HEK293 (cell line): Measurements from ENCODE around the gene NFIX.

Experiments
- INSM2 ChIP-seq: fragments of 450-650 bp; formaldehyde crosslinking; IDR thresholded peaks from 2 replicates; pipeline ENCODE4 v1.5.1; 2016; ENCODE audit warnings: missing biosample characterization, missing genetic modification characterization
- PATZ1 ChIP-seq: fragments of 450-650 bp; formaldehyde crosslinking; IDR thresholded peaks from 2 replicates; pipeline ENCODE4 v1.5.1; 2016; ENCODE audit warnings: missing biosample characterization, missing genetic modification characterization
- TCF7L2 ChIP-seq: IDR thresholded peaks from 2 replicates; pipeline ENCODE4 v1.6.1; 2011; ENCODE audit warnings: low read depth, mild to moderate bottlenecking, inconsistent platforms, low read length, moderate library complexity, borderline replicate concordance
- YY1 ChIP-seq: fragments of 450-650 bp; formaldehyde crosslinking; IDR thresholded peaks from 2 replicates; pipeline ENCODE4 v1.5.1; 2018; ENCODE audit warnings: missing biosample characterization, missing genetic modification characterization
- YY2 ChIP-seq: fragments of 450-650 bp; formaldehyde crosslinking; IDR thresholded peaks from 2 replicates; pipeline ENCODE4 v1.5.1; 2016; ENCODE audit warnings: missing biosample characterization, missing genetic modification characterization
- ZBTB48 ChIP-seq: fragments of 450-650 bp; formaldehyde crosslinking; IDR thresholded peaks from 2 replicates; pipeline ENCODE4 v1.5.1; 2016; ENCODE audit warnings: missing biosample characterization, missing genetic modification characterization
- ZEB2 ChIP-seq: fragments of 450-650 bp; formaldehyde crosslinking; IDR thresholded peaks from 2 replicates; pipeline ENCODE4 v1.5.1; 2016; ENCODE audit warnings: missing biosample characterization, missing genetic modification characterization
- ZFHX2 ChIP-seq: fragments of 450-650 bp; formaldehyde crosslinking; conservative IDR thresholded peaks from 2 replicates; pipeline ENCODE4 v1.5.1; 2016; ENCODE audit warnings: missing biosample characterization, missing genetic modification characterization
- ZFP41 ChIP-seq: fragments of 450-650 bp; formaldehyde crosslinking; IDR thresholded peaks from 2 replicates; pipeline ENCODE4 v1.5.1; 2016; ENCODE audit warnings: missing biosample characterization, missing genetic modification characterization, borderline replicate concordance
- ZNF114 ChIP-seq: fragments of 450-650 bp; formaldehyde crosslinking; IDR thresholded peaks from 2 replicates; pipeline ENCODE4 v1.5.0; 2017; ENCODE audit warnings: missing biosample characterization, missing genetic modification characterization
- ZNF174 ChIP-seq: fragments of 450-650 bp; formaldehyde crosslinking; IDR thresholded peaks from 2 replicates; pipeline ENCODE4 v1.5.0; 2017; ENCODE audit warnings: missing biosample characterization, mild to moderate bottlenecking, missing genetic modification characterization
- ZNF175 ChIP-seq: fragments of 450-650 bp; formaldehyde crosslinking; IDR thresholded peaks from 2 replicates; pipeline ENCODE4 v1.5.1; 2016; ENCODE audit warnings: missing biosample characterization, missing genetic modification characterization
- ZNF19 ChIP-seq: fragments of 450-650 bp; formaldehyde crosslinking; IDR thresholded peaks from 2 replicates; pipeline ENCODE4; 2016; ENCODE audit warnings: missing biosample characterization, missing genetic modification characterization, low read depth
- ZNF292 ChIP-seq: fragments of 450-650 bp; formaldehyde crosslinking; IDR thresholded peaks from 2 replicates; pipeline ENCODE4 v1.5.1; 2016; ENCODE audit warnings: low read depth, missing biosample characterization, missing genetic modification characterization, borderline replicate concordance
- ZNF354C ChIP-seq: fragments of 450-650 bp; formaldehyde crosslinking; IDR thresholded peaks from 2 replicates; pipeline ENCODE4 v1.5.1; 2016; ENCODE audit warnings: missing biosample characterization, missing genetic modification characterization, low read depth, borderline replicate concordance
- ZNF362 ChIP-seq: fragments of 450-650 bp; formaldehyde crosslinking; IDR thresholded peaks from 2 replicates; pipeline ENCODE4 v1.5.1; 2016; ENCODE audit warnings: missing biosample characterization, missing genetic modification characterization
- ZNF394 ChIP-seq: fragments of 450-650 bp; formaldehyde crosslinking; IDR thresholded peaks from 2 replicates; pipeline ENCODE4 v1.5.1; 2016; ENCODE audit warnings: missing biosample characterization, missing genetic modification characterization, mild to moderate bottlenecking, moderate library complexity, borderline replicate concordance
- ZNF529 ChIP-seq: fragments of 450-650 bp; formaldehyde crosslinking; IDR thresholded peaks from 2 replicates; pipeline ENCODE4 v1.5.1; 2017; ENCODE audit warnings: missing genetic modification characterization, missing biosample characterization; ENCODE audit not compliant: insufficient replicate concordance
- ZNF530 ChIP-seq: fragments of 450-650 bp; formaldehyde crosslinking; IDR thresholded peaks from 2 replicates; pipeline ENCODE4 v1.5.1; 2016; ENCODE audit warnings: low read depth, missing biosample characterization, missing genetic modification characterization
- ZNF558 ChIP-seq: fragments of 450-650 bp; formaldehyde crosslinking; IDR thresholded peaks from 2 replicates; pipeline ENCODE4 v1.5.1; 2016; ENCODE audit warnings: missing biosample characterization, missing genetic modification characterization
- ZNF624 ChIP-seq: fragments of 450-650 bp; formaldehyde crosslinking; IDR thresholded peaks from 2 replicates; pipeline ENCODE4 v1.5.1; 2017; ENCODE audit warnings: missing biosample characterization, missing genetic modification characterization
- ZNF658 ChIP-seq: fragments of 450-650 bp; formaldehyde crosslinking; IDR thresholded peaks from 2 replicates; pipeline ENCODE4; 2016; ENCODE audit warnings: missing biosample characterization, missing genetic modification characterization
- ZNF692 ChIP-seq: fragments of 450-650 bp; formaldehyde crosslinking; IDR thresholded peaks from 2 replicates; pipeline ENCODE4 v1.5.1; 2016; ENCODE audit warnings: missing biosample characterization, missing genetic modification characterization
- ZNF701 ChIP-seq: fragments of 450-650 bp; formaldehyde crosslinking; IDR thresholded peaks from 2 replicates; pipeline ENCODE4 v1.5.1; 2016; ENCODE audit warnings: missing biosample characterization, missing genetic modification characterization
- TF ChIP-seq, protein P1 (sequence below): fragments of 450-650 bp; formaldehyde crosslinking; IDR thresholded peaks from 2 replicates; pipeline ENCODE4 v1.5.1; 2016; ENCODE audit warnings: missing biosample characterization, missing genetic modification characterization
- TF ChIP-seq, protein P2 (sequence below): fragments of 450-650 bp; formaldehyde crosslinking; conservative IDR thresholded peaks from 2 replicates; pipeline ENCODE4 v1.5.1; 2016; ENCODE audit warnings: low read depth, missing biosample characterization, missing genetic modification characterization

The NFIX gene

GRCh38 chr19:13031917-13032623, 36.8 kb downstream of the NFIX start (continued):
- peak; percentile 40; the same call in 1 of the 2 replicates for TF ChIP-seq ZNF558
- TF ChIP-seq, protein P1, sequence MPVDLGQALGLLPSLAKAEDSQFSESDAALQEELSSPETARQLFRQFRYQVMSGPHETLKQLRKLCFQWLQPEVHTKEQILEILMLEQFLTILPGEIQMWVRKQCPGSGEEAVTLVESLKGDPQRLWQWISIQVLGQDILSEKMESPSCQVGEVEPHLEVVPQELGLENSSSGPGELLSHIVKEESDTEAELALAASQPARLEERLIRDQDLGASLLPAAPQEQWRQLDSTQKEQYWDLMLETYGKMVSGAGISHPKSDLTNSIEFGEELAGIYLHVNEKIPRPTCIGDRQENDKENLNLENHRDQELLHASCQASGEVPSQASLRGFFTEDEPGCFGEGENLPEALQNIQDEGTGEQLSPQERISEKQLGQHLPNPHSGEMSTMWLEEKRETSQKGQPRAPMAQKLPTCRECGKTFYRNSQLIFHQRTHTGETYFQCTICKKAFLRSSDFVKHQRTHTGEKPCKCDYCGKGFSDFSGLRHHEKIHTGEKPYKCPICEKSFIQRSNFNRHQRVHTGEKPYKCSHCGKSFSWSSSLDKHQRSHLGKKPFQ, result no peak
- no peak for TF ChIP-seq ZNF658
- 0 out of 2 replicates have a peak, but pooled peaks have one; percentile 11 for TF ChIP-seq ZBTB48 (tag by site-specific recombination)
- no peak for TF ChIP-seq ZNF624 (tag by site-specific recombination)
- TF ChIP-seq ZFP41 (tag by site-specific recombination), result no peak
- peak; percentile 69 for TF ChIP-seq ZFHX2
- TF ChIP-seq ZNF394 (tag by site-specific recombination), result no peak
- TF ChIP-seq ZNF175 (tag by site-specific recombination), result no peak
- TF ChIP-seq ZNF174 (tag by site-specific recombination), result no peak
- 0 out of 2 replicates have a peak, but pooled peaks have one; percentile 24 for TF ChIP-seq ZEB2
- TF ChIP-seq TCF7L2, result peak; percentile 85
- no peak for TF ChIP-seq ZNF362 (tag by site-specific recombination)
- TF ChIP-seq, protein P2, sequence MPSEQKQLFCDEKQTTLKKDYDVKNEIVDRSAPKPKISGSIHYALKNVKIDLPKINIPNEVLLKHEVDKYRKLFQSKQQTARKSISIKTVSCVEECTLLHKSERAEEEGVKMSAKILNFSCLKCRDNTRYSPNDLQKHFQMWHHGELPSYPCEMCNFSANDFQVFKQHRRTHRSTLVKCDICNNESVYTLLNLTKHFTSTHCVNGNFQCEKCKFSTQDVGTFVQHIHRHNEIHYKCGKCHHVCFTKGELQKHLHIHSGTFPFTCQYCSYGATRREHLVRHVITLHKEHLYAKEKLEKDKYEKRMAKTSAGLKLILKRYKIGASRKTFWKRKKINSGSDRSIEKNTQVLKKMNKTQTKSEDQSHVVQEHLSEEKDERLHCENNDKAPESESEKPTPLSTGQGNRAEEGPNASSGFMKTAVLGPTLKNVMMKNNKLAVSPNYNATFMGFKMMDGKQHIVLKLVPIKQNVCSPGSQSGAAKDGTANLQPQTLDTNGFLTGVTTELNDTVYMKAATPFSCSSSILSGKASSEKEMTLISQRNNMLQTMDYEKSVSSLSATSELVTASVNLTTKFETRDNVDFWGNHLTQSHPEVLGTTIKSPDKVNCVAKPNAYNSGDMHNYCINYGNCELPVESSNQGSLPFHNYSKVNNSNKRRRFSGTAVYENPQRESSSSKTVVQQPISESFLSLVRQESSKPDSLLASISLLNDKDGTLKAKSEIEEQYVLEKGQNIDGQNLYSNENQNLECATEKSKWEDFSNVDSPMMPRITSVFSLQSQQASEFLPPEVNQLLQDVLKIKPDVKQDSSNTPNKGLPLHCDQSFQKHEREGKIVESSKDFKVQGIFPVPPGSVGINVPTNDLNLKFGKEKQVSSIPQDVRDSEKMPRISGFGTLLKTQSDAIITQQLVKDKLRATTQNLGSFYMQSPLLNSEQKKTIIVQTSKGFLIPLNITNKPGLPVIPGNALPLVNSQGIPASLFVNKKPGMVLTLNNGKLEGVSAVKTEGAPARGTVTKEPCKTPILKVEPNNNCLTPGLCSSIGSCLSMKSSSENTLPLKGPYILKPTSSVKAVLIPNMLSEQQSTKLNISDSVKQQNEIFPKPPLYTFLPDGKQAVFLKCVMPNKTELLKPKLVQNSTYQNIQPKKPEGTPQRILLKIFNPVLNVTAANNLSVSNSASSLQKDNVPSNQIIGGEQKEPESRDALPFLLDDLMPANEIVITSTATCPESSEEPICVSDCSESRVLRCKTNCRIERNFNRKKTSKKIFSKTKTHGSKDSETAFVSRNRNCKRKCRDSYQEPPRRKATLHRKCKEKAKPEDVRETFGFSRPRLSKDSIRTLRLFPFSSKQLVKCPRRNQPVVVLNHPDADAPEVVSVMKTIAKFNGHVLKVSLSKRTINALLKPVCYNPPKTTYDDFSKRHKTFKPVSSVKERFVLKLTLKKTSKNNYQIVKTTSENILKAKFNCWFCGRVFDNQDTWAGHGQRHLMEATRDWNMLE (tag by site-specific recombination), result peak; percentile 31; the same call in 1 of the 2 replicates
- no peak for TF ChIP-seq ZNF292 (tag by site-specific recombination)
- TF ChIP-seq ZNF19 (tag by site-specific recombination), result no peak
- TF ChIP-seq PATZ1 (tag by site-specific recombination), result peak; percentile 67; the same call in 1 of the 2 replicates
- TF ChIP-seq ZNF114 (tag by site-specific recombination), result no peak
- TF ChIP-seq ZNF529 (tag by site-specific recombination), result no peak
- TF ChIP-seq ZNF701 (tag by site-specific recombination), result no peak
- TF ChIP-seq ZNF354C (tag by site-specific recombination), result no peak
- TF ChIP-seq ZNF692, result peak; percentile 58
- no peak for TF ChIP-seq INSM2 (tag by site-specific recombination)
- TF ChIP-seq YY1 (tag by site-specific recombination), result no peak
- no peak for TF ChIP-seq YY2 (tag by site-specific recombination)
- no peak for TF ChIP-seq ZNF530 (tag by site-specific recombination)
